HUDEP-2 (cell line): Measurements from ENCODE around the gene NRAP.
A peak's percentile ranks its signal among the peaks of the same experiment; 100 is the strongest.

Experiments
- DNase-seq, 76 experiments: peaks; one replicate each; lab custom pipeline; 2025; ENCODE audit not compliant: unreplicated experiment in 76 of 76; lab: John Stamatoyannopoulos, UW

Gene NRAP, protein sequence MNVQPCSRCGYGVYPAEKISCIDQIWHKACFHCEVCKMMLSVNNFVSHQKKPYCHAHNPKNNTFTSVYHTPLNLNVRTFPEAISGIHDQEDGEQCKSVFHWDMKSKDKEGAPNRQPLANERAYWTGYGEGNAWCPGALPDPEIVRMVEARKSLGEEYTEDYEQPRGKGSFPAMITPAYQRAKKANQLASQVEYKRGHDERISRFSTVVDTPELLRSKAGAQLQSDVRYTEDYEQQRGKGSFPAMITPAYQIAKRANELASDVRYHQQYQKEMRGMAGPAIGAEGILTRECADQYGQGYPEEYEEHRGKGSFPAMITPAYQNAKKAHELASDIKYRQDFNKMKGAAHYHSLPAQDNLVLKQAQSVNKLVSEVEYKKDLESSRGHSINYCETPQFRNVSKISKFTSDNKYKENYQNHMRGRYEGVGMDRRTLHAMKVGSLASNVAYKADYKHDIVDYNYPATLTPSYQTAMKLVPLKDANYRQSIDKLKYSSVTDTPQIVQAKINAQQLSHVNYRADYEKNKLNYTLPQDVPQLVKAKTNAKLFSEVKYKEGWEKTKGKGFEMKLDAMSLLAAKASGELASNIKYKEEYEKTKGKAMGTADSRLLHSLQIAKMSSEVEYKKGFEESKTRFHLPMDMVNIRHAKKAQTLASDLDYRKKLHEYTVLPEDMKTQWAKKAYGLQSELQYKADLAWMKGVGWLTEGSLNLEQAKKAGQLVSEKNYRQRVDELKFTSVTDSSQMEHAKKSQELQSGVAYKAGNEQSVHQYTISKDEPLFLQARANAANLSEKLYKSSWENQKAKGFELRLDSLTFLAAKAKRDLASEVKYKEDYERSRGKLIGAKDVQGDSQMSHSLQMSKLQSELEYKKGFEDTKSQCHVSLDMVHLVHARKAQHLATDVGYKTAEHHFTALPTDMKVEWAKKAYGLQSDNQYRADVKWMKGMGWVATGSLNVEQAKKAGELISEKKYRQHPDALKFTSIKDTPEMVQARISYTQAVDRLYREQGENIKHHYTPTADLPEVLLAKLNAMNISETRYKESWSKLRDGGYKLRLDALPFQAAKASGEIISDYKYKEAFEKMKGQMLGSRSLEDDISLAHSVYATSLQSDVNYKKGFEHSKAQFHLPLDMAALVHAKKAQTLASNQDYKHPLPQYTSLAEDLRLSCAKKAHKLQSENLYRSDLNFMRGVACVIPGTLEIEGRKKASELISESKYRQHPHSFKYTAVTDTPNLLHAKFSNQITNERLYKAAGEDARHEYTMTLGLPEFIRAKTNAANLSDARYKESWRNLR (N-terminal part only)

GRCh38 chr10:113663908-113664307, at the start of gene NRAP:
TSS of gene NRAP (minus strand) at chr10:113664041. CDS start at chr10:113663882, 159 bp downstream.
- no peak for DNase-seq

DNA sequence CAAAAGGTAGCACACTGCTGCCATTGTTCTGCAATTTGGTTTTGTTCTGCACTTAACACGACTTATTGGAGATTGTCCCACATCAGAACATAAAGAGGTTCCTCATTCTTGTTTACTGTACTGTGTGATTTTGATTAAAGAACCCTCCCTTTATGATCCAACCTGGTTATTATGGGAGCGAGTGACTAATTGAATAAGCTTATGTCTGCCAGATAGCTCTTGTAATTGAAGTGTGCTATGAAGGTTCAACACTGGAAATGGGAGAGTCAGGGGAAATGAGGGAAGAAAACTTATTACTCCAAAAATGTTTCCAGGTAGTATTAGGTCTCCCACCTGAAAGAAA, 49.8 kb upstream of the NRAP start:
- no peak for DNase-seq

DNA sequence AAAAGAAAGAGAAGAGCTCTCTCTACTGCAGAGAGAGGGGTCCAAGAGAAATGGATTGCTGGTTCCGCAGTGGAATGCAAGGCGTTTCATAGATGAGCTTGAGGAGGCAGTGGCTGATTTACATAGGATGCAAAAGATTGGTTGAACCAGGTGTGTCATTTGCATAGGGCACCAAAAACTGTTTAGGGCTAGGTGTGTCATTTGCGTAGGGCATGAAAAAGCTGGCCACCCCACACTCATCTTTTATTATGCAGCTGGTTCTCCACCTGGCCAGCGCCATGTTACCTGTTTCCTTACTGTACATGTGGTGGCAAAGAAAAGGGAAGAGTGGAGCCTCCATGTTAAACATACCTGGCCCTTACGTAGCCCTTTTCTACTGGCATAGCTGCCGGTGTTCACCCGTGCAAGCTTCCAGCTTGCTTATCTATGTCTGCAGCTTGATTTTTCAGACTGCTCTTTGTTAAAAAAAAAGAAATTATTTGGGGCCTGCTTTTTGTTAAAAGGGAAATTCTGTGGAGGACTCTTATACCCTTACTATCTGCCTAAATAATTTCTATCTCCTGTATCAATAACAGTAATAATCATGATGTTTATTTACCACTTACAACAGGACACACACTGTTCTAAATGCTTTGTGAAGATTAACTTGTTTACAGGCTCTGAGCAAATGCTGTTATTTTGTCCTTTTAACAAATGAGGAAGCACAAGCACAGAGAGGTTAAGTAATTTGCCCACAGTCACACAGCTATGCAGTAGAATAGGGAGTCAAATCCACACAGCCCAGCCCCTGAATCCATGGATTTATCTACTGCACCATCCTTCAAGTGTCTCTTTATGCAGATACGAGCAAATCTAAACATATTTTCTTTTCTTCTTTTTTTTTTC, 49.2 kb upstream of the NRAP start:
- DNase-seq, result no peak

DNA sequence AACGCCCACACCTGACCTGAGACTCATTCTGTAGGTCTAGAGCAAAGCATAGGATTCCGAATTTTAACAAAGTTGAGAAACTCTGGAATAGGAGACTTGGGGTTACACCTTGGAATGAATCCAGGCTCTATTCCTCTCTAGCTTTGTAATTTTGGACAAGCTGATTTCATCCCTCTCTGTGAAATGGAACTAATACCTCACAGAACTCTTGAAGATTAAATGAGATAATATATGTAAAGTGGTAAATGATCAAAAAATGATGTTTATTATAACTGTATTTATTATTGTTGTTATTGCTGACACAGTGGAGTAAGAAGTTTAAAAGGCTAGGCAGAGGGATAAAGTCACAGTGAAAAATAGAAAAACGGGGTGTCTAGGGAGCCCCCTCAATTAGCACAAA, 48.2 kb upstream of the NRAP start:
- DNase-seq, result no peak

- no peak for DNase-seq
These were observed 47.3 kb upstream of the NRAP start for GRCh38 chr10:113711142-113711541.

DNA sequence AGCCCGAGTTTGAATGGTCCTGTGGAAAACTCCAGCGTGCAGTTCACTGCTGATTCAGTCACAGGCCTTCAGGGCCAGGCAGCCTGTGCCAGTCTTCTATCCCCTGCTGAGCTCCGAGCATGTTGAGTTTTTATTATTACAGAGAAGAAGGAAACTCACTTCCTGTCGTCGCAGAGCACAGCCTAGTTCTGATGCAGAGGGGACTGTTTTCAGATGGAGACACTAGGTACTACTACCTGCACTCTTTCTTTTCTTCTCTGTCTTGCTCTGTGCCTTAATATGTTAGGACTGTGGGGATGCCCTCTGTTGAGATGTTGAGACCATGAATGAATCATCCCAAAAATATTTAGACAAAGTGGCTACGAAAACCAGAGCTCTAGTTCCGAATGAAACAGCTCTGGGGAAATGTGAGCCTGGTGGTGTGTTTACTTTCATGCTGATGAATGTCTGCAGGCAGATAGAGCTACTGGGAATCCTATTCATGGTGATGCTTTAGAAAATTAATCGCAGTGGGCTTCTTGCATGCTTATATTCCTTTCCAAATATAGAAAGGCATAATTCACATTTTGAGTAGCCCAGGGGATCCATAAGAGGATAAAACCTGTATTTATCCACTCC, 45.5 kb upstream of the NRAP start:
- DNase-seq, result no peak

DNA sequence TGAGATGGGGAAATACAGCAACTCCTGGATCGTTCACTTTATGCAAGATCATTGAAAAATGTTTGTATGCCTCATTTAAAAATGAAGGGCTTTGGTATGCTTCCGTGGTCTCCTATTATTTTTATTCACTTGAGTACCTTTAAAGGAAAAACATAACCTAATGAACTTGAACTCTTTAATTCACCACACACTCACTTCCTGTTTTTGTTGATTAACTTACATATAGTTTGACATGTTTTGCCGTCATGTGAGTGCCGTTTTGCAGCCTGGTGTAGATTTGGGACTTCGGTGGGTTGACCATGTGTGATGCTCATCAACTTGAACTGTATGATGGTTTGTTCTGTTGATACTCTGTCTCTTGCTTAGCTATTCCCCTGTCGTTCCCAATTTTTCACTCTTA, 44.8 kb upstream of the NRAP start:
- no peak for DNase-seq

GRCh38 chr10:113706623-113707022, 42.8 kb upstream of the NRAP start:
- DNase-seq, result no peak

DNA sequence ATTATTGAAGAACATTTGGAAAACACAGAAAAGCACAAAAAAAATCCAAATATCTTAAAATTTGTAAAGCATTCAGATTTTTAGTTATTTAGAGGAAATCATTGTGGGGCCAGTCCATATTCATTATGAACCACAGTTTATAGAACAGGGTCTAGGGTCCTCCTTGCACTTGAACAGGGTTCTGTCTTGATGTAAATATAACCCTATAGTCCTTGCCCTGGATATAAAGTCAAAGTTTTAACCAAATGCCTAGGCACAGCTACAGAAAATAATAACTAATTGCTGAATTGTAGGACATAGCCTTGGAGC, 41.5 kb upstream of the NRAP start:
- DNase-seq, result no peak

DNA sequence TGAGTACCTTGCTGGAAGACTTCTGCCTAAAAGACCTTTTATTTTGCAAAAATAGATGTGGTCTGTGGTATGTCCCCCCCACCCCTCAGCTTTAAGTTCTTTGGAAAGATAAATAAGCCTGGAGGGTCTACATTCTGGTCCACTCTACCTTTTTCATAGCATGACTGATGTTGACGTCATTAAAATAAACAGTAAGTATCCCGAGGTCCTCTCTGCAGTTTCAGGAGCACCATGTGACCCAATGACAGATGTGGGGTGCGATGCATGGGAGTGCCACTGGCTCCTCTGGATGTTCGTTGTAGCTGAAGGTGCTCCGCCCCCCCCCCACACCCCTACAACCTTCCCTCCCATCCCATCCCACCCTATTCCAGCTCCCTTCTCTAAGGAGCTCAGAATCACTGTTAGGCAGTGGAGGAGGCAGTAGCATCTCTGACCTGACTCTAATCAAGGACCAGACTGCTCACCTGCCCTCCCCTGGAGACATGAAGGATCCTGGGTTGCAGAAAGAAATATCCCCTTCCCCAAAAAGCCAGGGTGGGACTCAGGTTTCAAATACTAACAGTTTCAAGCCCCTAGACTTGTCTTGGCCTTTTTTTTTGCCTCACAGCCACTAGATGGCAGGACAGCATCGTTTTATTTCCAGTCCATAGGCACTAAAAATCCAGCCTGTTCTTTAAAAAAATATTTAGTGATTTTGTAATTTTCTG, 40.9 kb upstream of the NRAP start:
- peak in 6 of 76 experiments; percentile 2 to 40 (median 9) for DNase-seq

DNA sequence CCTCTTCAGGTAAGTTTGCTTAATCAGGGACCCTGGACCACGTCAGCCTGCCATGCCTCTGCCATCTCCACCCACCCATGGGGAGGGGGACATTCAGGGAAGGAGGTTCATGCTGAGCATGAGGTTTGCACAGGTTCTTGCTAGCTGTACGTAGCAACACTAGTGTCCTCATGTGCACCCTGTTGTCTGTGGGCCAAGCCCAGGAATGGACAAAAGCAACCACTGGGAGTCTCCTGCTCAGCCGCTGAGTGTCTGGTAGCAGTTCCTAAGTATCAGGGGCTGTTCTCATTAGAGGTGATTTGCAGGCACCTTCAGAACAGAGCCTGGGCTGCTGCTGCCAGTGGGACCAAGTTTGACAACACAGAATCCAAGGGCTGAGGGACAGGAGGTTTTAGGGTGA, 33.8 kb upstream of the NRAP start:
- no peak for DNase-seq

DNA sequence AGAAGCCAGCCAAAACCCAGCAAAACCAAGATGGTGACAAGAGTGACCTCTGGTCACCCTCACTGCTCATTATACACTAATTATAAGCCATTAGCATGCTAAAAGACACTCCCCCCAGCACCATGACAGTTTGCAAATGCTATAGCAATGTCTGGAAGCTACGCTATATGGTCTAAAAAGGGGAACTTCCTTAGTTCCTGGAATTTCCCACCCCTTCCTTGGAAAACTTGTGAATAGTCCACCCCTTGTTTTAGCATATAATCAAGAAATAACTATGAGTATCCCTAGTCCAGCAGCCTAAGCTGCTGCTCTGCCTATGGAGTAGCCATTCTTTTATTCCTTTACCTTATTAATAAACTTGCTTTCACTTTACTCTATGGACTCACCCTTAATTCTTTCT, 31.9 kb upstream of the NRAP start:
- no peak for DNase-seq

- no peak for DNase-seq
These were observed 29.5 kb upstream of the NRAP start for GRCh38 chr10:113693348-113693747.

GRCh38 chr10:113692271-113692670, 28.4 kb upstream of the NRAP start:
- no peak for DNase-seq

DNA sequence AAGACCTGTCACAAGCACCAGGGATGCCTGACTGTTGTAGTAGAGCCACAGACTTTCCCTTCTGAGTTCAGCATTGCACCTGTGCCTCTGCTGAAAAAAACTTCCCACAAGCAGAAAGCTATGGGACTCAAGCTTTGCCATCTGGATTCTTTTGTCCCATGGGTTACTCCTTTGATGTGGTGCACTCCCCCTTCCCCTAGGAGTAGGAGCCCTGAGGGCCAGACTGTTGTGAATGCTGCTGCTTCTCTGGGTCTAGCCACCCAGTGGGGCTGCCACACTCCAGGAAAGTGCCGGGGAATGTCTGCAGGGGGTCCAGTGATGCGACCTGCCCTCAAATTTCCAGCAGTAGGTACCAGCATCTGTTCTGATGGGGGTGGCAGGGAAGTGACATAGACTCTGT, 27.5 kb upstream of the NRAP start:
- DNase-seq, result no peak

GRCh38 chr10:113690749-113691148, 26.9 kb upstream of the NRAP start:
- no peak for DNase-seq

- no peak for DNase-seq
These were observed 25.7 kb upstream of the NRAP start for GRCh38 chr10:113689574-113689973.

DNA sequence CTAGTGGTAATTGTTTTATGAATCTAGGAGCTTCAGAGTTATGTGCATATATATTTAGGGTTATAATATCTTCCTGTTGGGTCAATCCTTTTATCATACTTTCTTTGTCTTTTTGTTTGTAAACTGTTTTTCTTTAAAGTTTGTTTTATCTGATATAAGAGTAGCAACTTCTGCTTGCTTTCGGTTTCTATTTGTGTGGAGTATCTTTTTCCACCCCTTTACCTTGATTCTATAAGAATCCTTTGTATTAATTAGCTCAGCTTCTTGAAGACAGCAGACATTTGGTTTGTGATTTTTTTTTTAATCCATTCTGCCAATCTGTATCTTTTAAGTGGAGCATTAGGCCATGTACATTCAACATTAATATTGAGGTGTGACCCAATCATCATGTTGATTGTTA, 25.2 kb upstream of the NRAP start:
- no peak for DNase-seq

DNA sequence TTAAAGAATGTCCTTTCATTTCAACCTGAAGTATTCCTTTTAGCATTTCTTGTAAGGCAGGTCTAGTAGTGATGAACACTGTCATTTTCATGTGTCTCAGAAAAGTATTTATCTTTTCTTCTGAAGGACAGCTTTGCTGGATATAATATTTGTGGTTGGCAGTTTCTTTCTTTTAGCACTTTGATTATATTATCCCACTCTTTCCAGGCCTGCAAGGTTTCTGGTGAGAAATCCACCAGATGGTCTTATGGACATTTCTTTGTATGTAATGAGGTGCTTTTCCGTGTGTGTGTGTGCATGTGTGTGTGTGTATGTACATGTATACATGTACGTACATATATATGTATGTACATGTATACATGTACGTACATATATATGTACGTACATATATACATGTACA, 23.2 kb upstream of the NRAP start:
- DNase-seq, result no peak
